Myocyte (in vitro differentiated cells): Measurements from ENCODE around the gene PITPNB. TPM values are rescaled to one million over a fixed set of nuclear protein-coding genes. Genes with fewer than 3 reads are reported as not detected.

ENCODE experiments used
- DNase-seq: peaks from one replicate; pipeline ENCODE4 v3.0.0-alpha.2; 2012; ENCODE audit warnings: low read depth
- total RNA-seq: library from RNA; depleted of rRNA; stranded (reverse); fragments of >200 nt; gene quantifications from 2 replicates; pipeline ENCODE4 v1.2.3, GENCODE V29; 2014

The PITPNB gene
- total RNA-seq, 1 donor from 2014 or later: 20.5 TPM

DNA sequence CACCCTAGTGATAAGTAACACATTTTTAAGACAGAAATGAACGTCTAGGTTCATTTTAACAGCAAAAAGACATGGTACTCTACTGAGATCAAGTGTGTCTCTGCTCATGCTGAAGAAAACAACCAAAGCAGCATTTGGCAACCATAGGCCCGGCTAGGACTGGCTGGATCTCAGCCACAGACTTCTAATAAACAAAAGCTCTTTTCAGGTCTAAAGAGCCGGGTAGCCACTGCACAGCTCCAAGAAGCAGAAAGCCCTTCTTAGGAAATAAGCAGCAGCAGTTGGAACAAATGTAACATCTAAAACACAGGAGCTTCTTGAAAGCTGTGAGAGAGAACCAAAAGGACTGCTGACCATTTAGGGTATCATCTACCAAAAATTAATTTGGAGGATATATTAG is 37.6 kb downstream of the PITPNB start:
- no peak for DNase-seq

DNA sequence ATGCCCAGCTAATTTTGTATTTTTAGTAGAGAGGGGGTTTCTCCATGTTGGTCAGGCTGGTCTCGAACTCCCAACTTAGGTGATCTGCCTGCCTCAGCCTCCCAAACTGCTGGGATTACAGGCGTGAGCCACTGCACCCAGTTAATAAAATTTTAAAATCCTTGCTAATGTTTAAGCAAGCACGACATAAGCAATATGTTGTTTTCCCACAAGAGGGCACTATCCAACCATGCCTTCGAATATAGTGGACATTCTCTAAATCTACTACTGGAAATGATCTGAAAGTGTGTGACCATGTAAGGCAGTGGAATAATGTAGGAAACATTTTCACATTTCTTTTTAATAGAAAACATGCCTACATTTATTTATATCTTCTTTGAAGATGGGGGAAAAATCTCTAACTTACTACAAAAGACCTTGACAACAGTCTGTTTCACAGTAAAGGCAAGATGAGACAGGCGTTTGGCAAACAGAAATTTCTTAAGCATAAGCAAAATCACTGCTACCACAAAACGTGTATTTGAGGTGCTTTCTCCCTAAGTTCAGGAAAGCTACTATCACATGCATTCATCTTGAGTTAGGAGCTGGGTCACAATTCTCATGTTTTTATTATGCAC is 38.2 kb downstream of the PITPNB start:
- peak; percentile 81 for DNase-seq

DNA sequence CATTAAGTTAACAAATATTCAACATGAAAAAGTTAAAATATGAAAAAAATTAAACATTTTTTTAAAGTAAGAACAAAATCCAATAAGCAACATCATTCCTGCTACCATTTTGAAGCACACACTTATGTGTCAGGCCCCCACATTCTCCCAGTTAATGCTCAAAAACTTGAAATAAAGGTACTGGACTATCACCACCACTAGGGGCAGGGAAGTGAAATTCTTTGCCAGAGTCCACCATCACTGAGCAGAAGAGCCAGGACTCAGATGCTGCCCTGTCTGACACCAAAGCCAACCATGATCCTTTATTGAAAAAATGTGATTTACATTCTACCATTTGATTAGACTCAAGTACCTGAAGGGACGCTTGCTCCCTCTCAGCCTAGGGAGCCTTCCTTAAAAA is 39.1 kb downstream of the PITPNB start:
- peak; percentile 58 for DNase-seq

GRCh38 chr22:27878541-27878940 is 40.5 kb downstream of the PITPNB start:
- DNase-seq: no peak

DNA sequence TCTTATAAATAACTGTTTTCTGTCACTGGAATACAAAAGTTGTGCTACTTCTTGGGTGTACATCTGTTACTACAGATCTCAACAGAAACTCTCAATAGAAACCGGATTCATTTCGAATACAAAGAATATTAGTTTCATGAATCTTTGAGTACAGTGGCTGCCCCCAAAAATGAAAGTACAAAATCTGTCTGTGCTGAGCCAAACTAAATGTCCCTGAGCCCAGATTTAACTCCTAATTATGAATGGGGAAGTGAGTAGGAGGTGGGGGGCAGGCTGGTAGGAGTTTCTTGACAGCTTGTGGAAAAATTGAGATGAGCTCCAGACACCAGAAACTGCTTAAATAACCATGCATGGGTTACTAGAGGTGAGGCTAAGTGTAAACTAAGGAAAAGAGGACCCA is 41.6 kb downstream of the PITPNB start:
- DNase-seq: no peak

- DNase-seq: peak; percentile 91
Observed at GRCh38 chr22:27876684-27877083, 42.4 kb downstream of the PITPNB start.

GRCh38 chr22:27875951-27876350 is 43.1 kb downstream of the PITPNB start:
- no peak for DNase-seq

DNA sequence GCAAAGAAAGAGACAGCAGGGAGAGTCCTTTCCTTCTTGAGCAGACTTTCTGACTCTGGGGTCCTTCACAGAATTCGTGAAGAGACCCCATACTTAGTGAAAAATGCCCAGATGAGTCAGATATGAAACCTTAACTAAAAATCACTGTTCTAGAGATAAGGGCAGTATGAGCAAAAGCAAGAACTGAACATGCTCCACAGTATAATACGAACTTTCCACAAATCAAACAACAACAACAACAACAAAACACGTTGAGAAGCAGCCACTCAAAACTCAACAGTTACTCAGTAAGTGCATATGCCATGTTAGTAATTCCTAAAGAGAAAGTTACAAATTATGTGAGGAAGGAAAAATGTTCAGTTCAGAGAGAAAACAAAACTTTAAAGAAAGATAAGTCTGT is 44.3 kb downstream of the PITPNB start:
- no peak for DNase-seq

GRCh38 chr22:27874185-27874584 is 44.9 kb downstream of the PITPNB start:
- DNase-seq: no peak

DNA sequence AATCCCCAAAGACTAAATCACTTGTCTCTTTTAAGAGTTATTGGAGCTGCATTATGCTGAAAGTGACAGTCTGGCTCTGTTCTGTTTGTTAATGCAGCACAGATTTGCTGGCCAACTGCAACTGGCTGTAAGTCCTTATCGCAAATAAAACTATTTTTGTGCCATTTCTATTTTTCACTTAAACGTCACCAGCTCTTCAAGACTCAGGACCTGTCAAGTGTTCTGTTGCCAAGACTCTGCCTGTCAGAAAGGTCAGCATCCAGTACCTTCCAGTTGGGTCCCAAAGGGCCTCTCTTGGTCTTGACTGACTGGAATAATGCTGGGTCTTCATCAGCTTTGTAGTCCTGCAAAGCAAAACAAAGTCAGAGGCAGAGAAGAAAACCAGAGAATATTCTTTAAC is 45.6 kb downstream of the PITPNB start:
- no peak for DNase-seq

GRCh38 chr22:27872488-27872887 is 46.6 kb downstream of the PITPNB start:
- no peak for DNase-seq

DNA sequence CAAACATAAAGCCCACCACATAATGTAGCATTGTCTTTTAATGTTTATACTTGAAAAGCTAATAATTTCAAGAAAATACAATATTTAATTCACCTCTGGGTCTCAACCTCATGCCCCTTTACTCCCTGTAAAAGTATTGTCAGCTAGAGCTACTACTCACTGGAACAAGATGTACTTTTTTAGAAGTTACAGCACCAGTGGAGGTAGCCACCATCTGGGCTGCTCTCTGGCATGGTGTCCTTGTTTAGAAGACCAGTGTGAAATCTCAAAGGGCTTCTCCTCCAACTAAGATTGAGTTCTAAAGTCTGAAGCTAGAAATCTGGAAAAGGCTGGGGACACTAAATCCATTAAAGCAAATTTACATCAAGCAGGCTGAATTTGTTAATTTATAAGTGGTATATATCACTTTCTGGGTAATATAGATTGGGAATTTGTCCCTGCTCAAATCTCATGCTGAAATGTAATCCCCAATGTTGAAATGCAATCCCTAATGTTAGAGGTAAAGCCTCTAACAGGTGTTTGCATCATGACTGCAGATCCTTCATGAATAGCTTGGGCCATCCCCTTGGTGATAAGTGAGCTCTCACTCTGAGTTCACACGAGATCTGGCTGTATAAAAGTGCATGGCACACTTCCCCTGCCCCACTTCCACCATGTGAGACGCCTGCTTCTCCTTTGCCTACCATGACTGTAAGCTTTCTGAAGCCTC is 47.6 kb downstream of the PITPNB start:
- no peak for DNase-seq

GRCh38 chr22:27870234-27871191 is 48.5 kb downstream of the PITPNB start:
- no peak for DNase-seq

GRCh38 chr22:27868732-27869282 is 50.2 kb downstream of the PITPNB start:
- DNase-seq: no peak

DNA sequence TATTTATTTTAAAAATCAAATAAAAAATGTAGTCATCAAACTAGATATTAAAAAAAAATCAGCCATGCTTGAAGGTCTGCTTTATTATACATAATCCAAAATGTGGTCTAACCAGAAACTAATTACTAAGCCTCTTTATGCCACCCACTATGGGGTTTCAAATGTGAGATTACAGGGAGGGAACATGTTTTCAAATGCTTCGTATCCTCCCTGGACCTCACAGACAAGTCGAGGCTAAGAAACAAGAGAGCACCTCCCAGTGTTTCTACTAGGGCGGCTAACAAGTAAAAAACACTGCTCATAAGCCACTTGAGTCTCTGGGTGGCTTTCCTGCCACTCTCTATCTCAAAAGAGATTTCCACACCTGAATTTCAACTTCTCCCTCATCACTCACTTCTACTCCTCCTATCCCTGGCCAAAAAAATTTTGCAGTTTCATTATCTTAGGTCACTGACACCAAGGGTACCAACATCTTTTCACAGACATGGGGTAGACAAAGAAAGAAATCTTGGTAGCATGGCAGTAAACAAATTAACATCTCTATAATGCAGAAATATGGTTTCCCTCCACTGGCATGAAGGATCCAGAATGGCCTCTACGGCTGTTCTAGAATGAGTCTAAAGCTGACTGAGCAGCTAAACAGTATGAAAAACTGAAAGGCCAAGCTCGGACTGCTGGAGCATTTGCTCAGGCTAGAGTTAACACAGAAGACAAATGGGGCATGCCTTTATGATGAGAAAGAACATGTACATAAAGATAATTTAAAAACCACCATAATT is 50.9 kb downstream of the PITPNB start:
- no peak for DNase-seq

- no peak for DNase-seq
Observed at GRCh38 chr22:27867085-27867952, 51.7 kb downstream of the PITPNB start.

GRCh38 chr22:27866135-27867084 is 52.6 kb downstream of the PITPNB start:
- peak; percentile 63 for DNase-seq

DNA sequence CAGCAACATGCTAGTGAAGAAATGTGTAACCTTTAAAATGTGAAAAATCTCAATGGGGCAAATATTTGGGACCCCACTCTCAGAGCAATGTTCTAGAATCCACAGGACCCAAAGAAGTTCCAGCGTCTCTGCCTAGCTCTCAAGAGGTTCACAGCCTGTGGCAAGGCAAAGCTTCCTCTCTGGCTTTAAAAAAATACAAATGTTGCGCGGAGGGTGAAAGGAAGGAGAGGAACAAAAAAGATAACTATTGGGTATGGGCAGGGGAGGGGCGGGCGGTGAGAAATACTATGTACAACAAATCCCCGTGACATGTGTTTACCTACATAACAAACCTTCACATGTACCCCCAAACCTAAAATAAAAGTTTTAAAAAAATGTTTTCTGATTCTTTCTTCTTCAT is 53.6 kb downstream of the PITPNB start:
- no peak for DNase-seq

- DNase-seq: no peak
Observed at GRCh38 chr22:27863556-27863955, 55.5 kb downstream of the PITPNB start.
